Measurements from ENCODE around the gene ADRB1. TPM values are rescaled to one million over a fixed set of nuclear protein-coding genes. Genes with fewer than 3 reads are reported as not detected.

Gene ADRB1
- total and polyA plus RNA-seq, 7 experiments from 2014 or later: 0.29 to 0.64 TPM; not detected in 5

DNA sequence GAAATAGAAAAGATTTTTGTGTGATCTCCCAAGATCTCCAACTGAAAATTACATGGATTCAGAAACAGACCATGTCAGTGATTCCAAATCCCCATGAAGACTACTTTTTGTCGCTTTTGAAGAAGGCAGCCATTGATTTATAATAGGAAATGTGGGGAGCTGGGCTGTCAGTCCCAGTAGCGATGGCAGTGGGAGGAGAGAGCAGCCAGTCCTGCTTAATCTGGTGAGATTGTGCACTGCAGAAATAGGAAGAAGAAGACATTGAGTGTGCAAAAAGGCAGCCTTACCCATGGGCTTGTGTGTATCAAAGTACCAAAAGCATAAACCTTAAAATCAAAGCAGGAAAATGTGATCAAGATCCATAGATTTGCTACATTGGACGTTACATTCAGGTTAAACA lies 4.8 kb downstream of the ADRB1 start:
- DNase-seq: no peak
- ChIA-PET POLR2A (no interaction called here), CTCF (no interaction called here)
- H3K27me3 ChIP-seq (ENCODE audit: control insufficient read depth in 2 of 2, insufficient read depth in 2 of 2, low read length in 2 of 2): peaks cover 2 to 6% of the 10 kb centered on the region in 2 donors
- Mint-ChIP-seq H3K4me1 (peaks cover 8 to 21% (median 13%) of the 10 kb centered on the region in 7 donors), H3K36me3 (peaks cover 0 to 4% (median 0%) of the 10 kb centered on the region in 5 donors), H3K27ac (no peak overlapping the region), H3K9me3 (peaks cover 0 to 4% (median 0%) of the 10 kb centered on the region in 11 donors), H3K4me3 (no peak overlapping the region), H3K27me3 (peaks cover 53 to 78% (median 64%) of the 10 kb centered on the region in 5 donors)
- no peaks in the 10 kb centered on the region for H3K36me3 ChIP-seq (ENCODE audit: control insufficient read depth in 2 of 3, insufficient read depth in 3 of 3, low read length in 3 of 3)
- H3K4me1 ChIP-seq (ENCODE audit: control insufficient read depth in 2 of 2, insufficient read depth in 2 of 2, low read length in 2 of 2): peaks cover 0 to 3% of the 10 kb centered on the region in 2 donors
- no peak overlapping the region for H3K27ac ChIP-seq (ENCODE audit: low read depth, low read length)
- H3K4me3 ChIP-seq (ENCODE audit: low read length): no peak overlapping the region
- intact Hi-C loops (cut with micrococcal nuclease): loop anchor here in 1 of 2 donors (5.0 kb wide), 2 partner anchors 49 to 196 kb away; partner anchors contain the start of genes DCLRE1A and NHLRC2
- no peaks in the 10 kb centered on the region for H3K9me3 ChIP-seq (ENCODE audit: control insufficient read depth in 2 of 3, low read length in 3 of 3)
- no peak for ATAC-seq

DNA sequence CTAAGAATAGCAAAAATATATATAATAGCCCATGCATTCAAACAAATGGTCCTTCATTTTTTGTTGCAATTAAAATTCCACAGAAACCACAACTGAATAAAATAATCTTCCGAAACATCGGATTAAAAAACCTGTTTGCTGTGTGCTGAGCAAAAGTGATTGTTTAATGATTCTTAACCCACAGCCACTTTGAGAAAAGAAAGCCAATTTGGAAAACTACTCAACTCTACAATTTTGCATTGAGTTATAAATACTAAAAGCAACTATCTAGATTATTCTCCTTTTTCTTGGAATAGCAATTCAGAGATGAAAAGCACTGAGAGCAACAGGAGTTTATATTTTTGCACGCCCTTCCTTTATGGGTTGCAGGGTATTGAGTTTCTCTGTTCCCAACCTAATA lies 8.0 kb downstream of the ADRB1 start:
- Mint-ChIP-seq H3K9me3 (no peaks in the 10 kb centered on the region), H3K4me3 (no peak overlapping the region), H3K4me1 (peaks cover 0 to 4% (median 0%) of the 10 kb centered on the region in 7 donors), H3K27ac (no peak overlapping the region), H3K27me3 (peaks cover 39 to 67% (median 49%) of the 10 kb centered on the region in 5 donors), H3K36me3 (peaks cover 0 to 4% (median 0%) of the 10 kb centered on the region in 5 donors)
- no peaks in the 10 kb centered on the region for H3K9me3 ChIP-seq (ENCODE audit: control insufficient read depth in 2 of 3, low read length in 3 of 3)
- H3K27me3 ChIP-seq (ENCODE audit: control insufficient read depth in 2 of 2, insufficient read depth in 2 of 2, low read length in 2 of 2): no peaks in the 10 kb centered on the region
- H3K36me3 ChIP-seq (ENCODE audit: control insufficient read depth in 2 of 3, insufficient read depth in 3 of 3, low read length in 3 of 3): no peaks in the 10 kb centered on the region
- intact Hi-C loops (cut with micrococcal nuclease): no loop called here
- ChIA-PET CTCF (no interaction called here), POLR2A (no interaction called here)
- no peak for ATAC-seq
- no peak for DNase-seq
- H3K4me1 ChIP-seq (ENCODE audit: control insufficient read depth in 2 of 2, insufficient read depth in 2 of 2, low read length in 2 of 2): no peaks in the 10 kb centered on the region
- no peak overlapping the region for H3K27ac ChIP-seq (ENCODE audit: low read depth, low read length)
- no peak overlapping the region for H3K4me3 ChIP-seq (ENCODE audit: low read length)

DNA sequence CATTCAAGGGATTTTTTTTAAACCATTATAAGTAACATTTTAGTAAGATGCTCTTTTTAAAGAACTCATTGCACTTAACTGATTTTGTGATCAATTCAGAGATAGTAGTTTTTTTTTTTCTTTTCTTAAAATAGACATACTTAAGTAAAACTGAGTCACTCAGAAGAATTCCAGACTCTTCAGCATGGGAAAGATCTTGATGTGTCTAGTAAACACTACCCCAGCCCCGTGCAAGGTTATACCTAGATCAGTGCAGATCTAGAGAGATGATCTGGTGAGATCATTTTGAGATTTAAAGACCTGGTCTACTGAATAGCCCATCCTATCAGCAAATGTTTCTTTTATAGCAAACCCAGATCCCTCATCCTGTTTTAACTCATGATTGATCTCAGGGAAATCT lies 8.6 kb downstream of the ADRB1 start:
- Mint-ChIP-seq H3K9me3 (no peaks in the 10 kb centered on the region), H3K27me3 (peaks cover 33 to 65% (median 49%) of the 10 kb centered on the region in 5 donors), H3K4me3 (no peak overlapping the region), H3K27ac (no peak overlapping the region), H3K36me3 (peaks cover 0 to 4% (median 0%) of the 10 kb centered on the region in 5 donors), H3K4me1 (peaks cover 0 to 4% (median 0%) of the 10 kb centered on the region in 7 donors)
- H3K27me3 ChIP-seq (ENCODE audit: control insufficient read depth in 2 of 2, insufficient read depth in 2 of 2, low read length in 2 of 2): no peaks in the 10 kb centered on the region
- H3K36me3 ChIP-seq (ENCODE audit: control insufficient read depth in 2 of 3, insufficient read depth in 3 of 3, low read length in 3 of 3): no peaks in the 10 kb centered on the region
- H3K4me3 ChIP-seq (ENCODE audit: low read length): no peak overlapping the region
- H3K9me3 ChIP-seq (ENCODE audit: control insufficient read depth in 2 of 3, low read length in 3 of 3): no peaks in the 10 kb centered on the region
- CTCF ChIA-PET: no interaction called here
- DNase-seq (no peak), ATAC-seq (no peak)
- POLR2A ChIA-PET: no interaction called here
- no peak overlapping the region for H3K27ac ChIP-seq (ENCODE audit: low read depth, low read length)
- no peaks in the 10 kb centered on the region for H3K4me1 ChIP-seq (ENCODE audit: control insufficient read depth in 2 of 2, insufficient read depth in 2 of 2, low read length in 2 of 2)
- intact Hi-C loops (cut with micrococcal nuclease): no loop called here

DNA sequence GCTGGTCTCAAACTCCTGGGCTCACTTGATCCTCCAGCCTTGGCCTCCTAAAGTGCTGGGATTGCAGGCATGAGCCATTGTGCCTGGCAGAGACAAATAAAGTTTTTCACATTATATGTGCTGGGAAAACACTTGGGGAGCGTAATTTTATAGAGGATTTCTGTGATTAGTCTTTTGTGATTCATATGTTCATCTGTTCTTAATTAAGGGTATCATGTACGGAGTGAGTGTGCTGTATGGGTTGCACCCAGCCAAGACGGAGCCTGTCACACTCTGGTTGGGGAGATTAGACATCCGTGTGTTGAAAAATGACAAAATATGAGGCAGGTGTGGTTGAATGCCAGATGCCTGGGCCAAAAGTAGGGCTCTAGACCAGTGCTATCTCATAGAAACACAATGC lies 10.3 kb downstream of the ADRB1 start:
- Mint-ChIP-seq H3K27me3 (peaks cover 19 to 51% (median 36%) of the 10 kb centered on the region in 5 donors), H3K36me3 (peaks cover 0 to 4% (median 0%) of the 10 kb centered on the region in 5 donors), H3K9me3 (no peaks in the 10 kb centered on the region), H3K4me3 (no peak overlapping the region), H3K4me1 (peaks cover 0 to 4% (median 0%) of the 10 kb centered on the region in 7 donors), H3K27ac (no peak overlapping the region)
- no peaks in the 10 kb centered on the region for H3K27me3 ChIP-seq (ENCODE audit: control insufficient read depth in 2 of 2, insufficient read depth in 2 of 2, low read length in 2 of 2)
- ChIA-PET CTCF (no interaction called here), POLR2A (no interaction called here)
- ATAC-seq: no peak
- no peaks in the 10 kb centered on the region for H3K9me3 ChIP-seq (ENCODE audit: control insufficient read depth in 2 of 3, low read length in 3 of 3)
- DNase-seq: no peak
- intact Hi-C loops (cut with micrococcal nuclease): no loop called here
- H3K36me3 ChIP-seq (ENCODE audit: control insufficient read depth in 2 of 3, insufficient read depth in 3 of 3, low read length in 3 of 3): no peaks in the 10 kb centered on the region
- H3K4me3 ChIP-seq (ENCODE audit: low read length): no peak overlapping the region
- H3K27ac ChIP-seq (ENCODE audit: low read depth, low read length): no peak overlapping the region
- H3K4me1 ChIP-seq (ENCODE audit: control insufficient read depth in 2 of 2, insufficient read depth in 2 of 2, low read length in 2 of 2): no peaks in the 10 kb centered on the region

DNA sequence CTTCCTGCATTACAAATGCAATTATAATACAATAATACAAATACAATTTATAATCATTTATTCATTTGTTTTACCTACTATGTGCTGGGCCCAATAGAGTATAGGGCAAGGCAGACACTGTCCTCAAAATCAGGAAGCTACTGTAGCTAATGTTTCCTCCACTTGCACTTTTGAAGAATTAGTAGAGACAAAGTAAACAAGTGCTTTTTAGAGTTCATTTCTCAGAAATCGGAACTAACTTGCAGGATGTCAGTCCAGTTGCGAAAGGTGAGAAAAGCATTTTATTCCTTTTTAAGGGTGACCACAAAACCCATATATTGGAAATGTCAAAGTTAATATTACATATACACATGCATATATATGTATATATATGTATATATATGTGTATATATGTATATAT lies 14.2 kb downstream of the ADRB1 start:
- H3K36me3 Mint-ChIP-seq: peaks cover 0 to 3% (median 0%) of the 10 kb centered on the region in 5 donors
- Histone ChIP-seq H3K9me3 (ENCODE audit: control insufficient read depth in 2 of 3, low read length in 3 of 3) (no peaks in the 10 kb centered on the region), H3K27me3 (ENCODE audit: control insufficient read depth in 2 of 2, insufficient read depth in 2 of 2, low read length in 2 of 2) (no peaks in the 10 kb centered on the region), H3K4me3 (ENCODE audit: low read length) (no peak overlapping the region), H3K27ac (ENCODE audit: low read depth, low read length) (no peak overlapping the region), H3K4me1 (ENCODE audit: control insufficient read depth in 2 of 2, insufficient read depth in 2 of 2, low read length in 2 of 2) (no peaks in the 10 kb centered on the region), H3K36me3 (ENCODE audit: control insufficient read depth in 2 of 3, insufficient read depth in 3 of 3, low read length in 3 of 3) (no peaks in the 10 kb centered on the region)
- no peak for DNase-seq
- ChIA-PET POLR2A (no interaction called here), CTCF (no interaction called here)
- peaks cover 1 to 42% (median 11%) of the 10 kb centered on the region in 5 donors for H3K27me3 Mint-ChIP-seq
- no peaks in the 10 kb centered on the region for H3K9me3 Mint-ChIP-seq
- intact Hi-C loops (cut with micrococcal nuclease): no loop called here
- no peak for ATAC-seq
- H3K27ac Mint-ChIP-seq: no peak overlapping the region
- H3K4me1 Mint-ChIP-seq: peaks cover 0 to 17% (median 5%) of the 10 kb centered on the region in 7 donors
- no peak overlapping the region for H3K4me3 Mint-ChIP-seq

DNA sequence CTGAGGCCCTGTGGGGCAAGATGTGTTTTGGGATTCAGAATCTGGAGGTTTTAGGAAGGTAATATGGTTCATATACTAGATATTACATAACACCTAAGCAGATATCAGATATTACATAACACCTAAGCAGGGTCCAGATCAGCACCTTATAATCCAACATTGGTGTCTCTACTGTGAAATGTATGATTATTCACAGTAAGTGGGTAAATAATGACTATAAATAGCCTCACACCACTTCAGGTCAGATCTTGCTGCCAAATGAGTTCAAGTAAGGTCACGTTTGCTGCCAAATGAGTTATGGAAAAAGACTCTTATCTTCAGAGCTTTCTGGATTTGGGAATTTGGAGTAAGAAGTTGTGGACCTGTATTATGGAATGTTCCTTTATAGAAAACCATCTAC lies 14.6 kb downstream of the ADRB1 start:
- Histone ChIP-seq H3K9me3 (ENCODE audit: control insufficient read depth in 2 of 3, low read length in 3 of 3) (no peaks in the 10 kb centered on the region), H3K4me1 (ENCODE audit: control insufficient read depth in 2 of 2, insufficient read depth in 2 of 2, low read length in 2 of 2) (no peaks in the 10 kb centered on the region), H3K27me3 (ENCODE audit: control insufficient read depth in 2 of 2, insufficient read depth in 2 of 2, low read length in 2 of 2) (no peaks in the 10 kb centered on the region), H3K36me3 (ENCODE audit: control insufficient read depth in 2 of 3, insufficient read depth in 3 of 3, low read length in 3 of 3) (no peaks in the 10 kb centered on the region), H3K27ac (ENCODE audit: low read depth, low read length) (no peak overlapping the region), H3K4me3 (ENCODE audit: low read length) (no peak overlapping the region)
- peaks cover 0 to 3% (median 0%) of the 10 kb centered on the region in 5 donors for H3K36me3 Mint-ChIP-seq
- no peak overlapping the region for H3K27ac Mint-ChIP-seq
- no peaks in the 10 kb centered on the region for H3K9me3 Mint-ChIP-seq
- DNase-seq (no peak), ATAC-seq (no peak)
- peaks cover 0 to 17% (median 5%) of the 10 kb centered on the region in 7 donors for H3K4me1 Mint-ChIP-seq
- ChIA-PET POLR2A (no interaction called here), CTCF (no interaction called here)
- H3K27me3 Mint-ChIP-seq: peaks cover 6 to 44% (median 10%) of the 10 kb centered on the region in 5 donors
- no peak overlapping the region for H3K4me3 Mint-ChIP-seq
- intact Hi-C loops (cut with micrococcal nuclease): no loop called here

DNA sequence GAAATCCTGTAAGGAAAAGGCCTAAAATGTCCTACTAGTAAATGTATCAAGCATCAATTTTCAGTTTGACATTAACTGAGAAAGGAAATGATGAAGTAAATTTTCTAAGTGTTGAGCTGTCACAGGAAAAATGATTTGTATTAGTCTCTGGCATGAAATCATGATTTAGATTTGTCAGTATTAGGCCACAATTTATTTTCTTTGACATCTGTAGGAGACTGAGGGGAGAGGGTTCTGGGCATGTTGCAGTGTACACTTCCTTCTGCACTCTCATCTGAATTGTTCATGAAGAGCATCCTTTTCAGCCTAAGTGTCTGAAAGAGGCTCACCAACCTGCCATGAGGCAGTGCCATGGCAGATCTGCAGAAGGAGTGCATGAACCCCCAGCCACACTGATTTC lies 15.9 kb downstream of the ADRB1 start:
- Mint-ChIP-seq H3K4me1 (peaks cover 0 to 17% (median 5%) of the 10 kb centered on the region in 7 donors), H3K36me3 (peaks cover 0 to 3% (median 0%) of the 10 kb centered on the region in 5 donors), H3K9me3 (no peaks in the 10 kb centered on the region), H3K4me3 (no peak overlapping the region), H3K27me3 (peaks cover 9 to 45% (median 11%) of the 10 kb centered on the region in 5 donors), H3K27ac (no peak overlapping the region)
- DNase-seq: no peak
- Histone ChIP-seq H3K9me3 (ENCODE audit: control insufficient read depth in 2 of 3, low read length in 3 of 3) (no peaks in the 10 kb centered on the region), H3K27me3 (ENCODE audit: control insufficient read depth in 2 of 2, insufficient read depth in 2 of 2, low read length in 2 of 2) (no peaks in the 10 kb centered on the region), H3K36me3 (ENCODE audit: control insufficient read depth in 2 of 3, insufficient read depth in 3 of 3, low read length in 3 of 3) (no peaks in the 10 kb centered on the region), H3K27ac (ENCODE audit: low read depth, low read length) (no peak overlapping the region), H3K4me3 (ENCODE audit: low read length) (no peak overlapping the region), H3K4me1 (ENCODE audit: control insufficient read depth in 2 of 2, insufficient read depth in 2 of 2, low read length in 2 of 2) (no peaks in the 10 kb centered on the region)
- ATAC-seq: no peak
- ChIA-PET CTCF (no interaction called here), POLR2A (no interaction called here)
- intact Hi-C loops (cut with micrococcal nuclease): no loop called here

Data from naive thymus-derived CD4-positive, alpha-beta T cell (primary cell).